IMR-90 (cell line): Measurements from ENCODE around the gene BUB1B. TPM values are rescaled to one million over a fixed set of nuclear protein-coding genes. Genes with fewer than 3 reads are reported as not detected.

Experiments
- ATAC-seq: fragments of 200-7000 bp; cut with Tn5 transposase; 2 replicates; pipeline ENCODE4 v1.9.1; 2020; ENCODE audit warnings: low read depth, mild to moderate bottlenecking, moderate library complexity
- BruUV-seq: library from RNA; stranded (reverse); fragments of 400-500 nt; replicated peaks from 2 replicates; lab custom pipeline; 2021; lab: Mats Ljungman, UMichigan
- CTCF ChIA-PET: fragments of 300-600 bp; formaldehyde crosslinking; extraction: SDS; loops from one replicate; lab custom pipeline; 2021; ENCODE audit warnings: antibody characterized with exemption; lab: Yijun Ruan, JAX
- POLR2A ChIA-PET: fragments of 300-600 bp; sonication (Branson Sonifier 250); formaldehyde crosslinking; loops from one replicate; lab custom pipeline; 2022; ENCODE audit warnings: antibody characterized with exemption; ENCODE audit not compliant: unreplicated experiment; lab: Charles Lee
- DNase-seq: peaks from one replicate; pipeline ENCODE4 v3.0.0; 2013
- H2AFZ ChIP-seq: replicated peaks from 2 replicates; pipeline ENCODE3; 2013; ENCODE audit warnings: low read length, mild to moderate bottlenecking; ENCODE audit not compliant: poor library complexity
- H2AK5ac ChIP-seq: 2 replicates; pipeline ENCODE4 v1.6.1; 2013; ENCODE audit warnings: low read depth, low read length, inconsistent platforms
- H2AK9ac ChIP-seq: replicated peaks from 2 replicates; pipeline ENCODE3; 2013; ENCODE audit warnings: mild to moderate bottlenecking, low read depth, low read length, moderate library complexity; ENCODE audit not compliant: poor library complexity
- H2BK120ac ChIP-seq: 2 replicates; pipeline ENCODE4 v1.6.1; 2013; ENCODE audit warnings: low read depth, low read length, inconsistent platforms
- H2BK15ac ChIP-seq: 3 replicates; pipeline ENCODE4 v1.6.1; 2013; ENCODE audit warnings: low read depth, low read length, inconsistent platforms
- H2BK20ac ChIP-seq: 2 replicates; pipeline ENCODE4 v1.6.1; 2013; ENCODE audit warnings: low read depth, mild to moderate bottlenecking, inconsistent platforms, low read length, moderate library complexity
- H2BK5ac ChIP-seq: 2 replicates; pipeline ENCODE4 v1.6.1; 2013; ENCODE audit warnings: mild to moderate bottlenecking, low read depth, low read length, inconsistent platforms; ENCODE audit not compliant: poor library complexity, severe bottlenecking
- H3K14ac ChIP-seq: replicated peaks from 2 replicates; pipeline ENCODE4 v1.6.1; 2013; ENCODE audit warnings: low read depth, low read length, inconsistent platforms
- H3K18ac ChIP-seq: 2 replicates; pipeline ENCODE4 v1.6.1; 2013; ENCODE audit warnings: low read depth, low read length, control low read depth
- H3K23ac ChIP-seq: 2 replicates; pipeline ENCODE4 v1.6.1; 2013; ENCODE audit warnings: low read depth, low read length, inconsistent platforms
- H3K27ac ChIP-seq: 2 replicates; pipeline ENCODE4 v1.5.1; 2013; ENCODE audit warnings: mild to moderate bottlenecking, control low read depth, low read length; ENCODE audit not compliant: insufficient read depth
- H3K27me3 ChIP-seq: 2 replicates; pipeline ENCODE4 v1.6.1; 2013; ENCODE audit warnings: low read length; ENCODE audit not compliant: control insufficient read depth, insufficient read depth
- H3K36me3 ChIP-seq: 2 replicates; pipeline ENCODE4 v1.6.1; 2013; ENCODE audit warnings: low read length, mixed read lengths; ENCODE audit not compliant: control insufficient read depth, insufficient read depth
- H3K4ac ChIP-seq: 2 replicates; pipeline ENCODE4 v1.6.1; 2013; ENCODE audit warnings: low read depth, low read length, inconsistent platforms
- H3K4me1 ChIP-seq: 2 replicates; pipeline ENCODE4 v1.6.1; 2013; ENCODE audit warnings: low read length, mixed read lengths; ENCODE audit not compliant: control insufficient read depth, insufficient read depth
- H3K4me2 ChIP-seq: 2 replicates; pipeline ENCODE4 v1.6.1; 2013; ENCODE audit warnings: low read depth, mild to moderate bottlenecking, control low read depth, low read length, moderate library complexity
- H3K4me3 ChIP-seq: 2 replicates; pipeline ENCODE4 v1.5.1; 2013; ENCODE audit warnings: low read depth, mild to moderate bottlenecking, control low read depth, low read length, moderate library complexity; ENCODE audit not compliant: insufficient read depth
- H3K56ac ChIP-seq: 2 replicates; pipeline ENCODE4 v1.6.1; 2013; ENCODE audit warnings: low read length, inconsistent platforms; ENCODE audit not compliant: insufficient read depth; ENCODE audit errors: extremely low read depth
- H3K79me1 ChIP-seq, 2 experiments: 2 replicates each; pipeline ENCODE4 v1.6.1; 2013; ENCODE audit warnings: low read length in 2 of 2, inconsistent platforms in 1 of 2, low read depth in 1 of 2
- H3K9ac ChIP-seq: 2 replicates; pipeline ENCODE4 v1.6.1; 2013; ENCODE audit warnings: low read depth, low read length, control low read depth
- H3K9me1 ChIP-seq: 2 replicates; pipeline ENCODE4 v1.6.1; 2013; ENCODE audit warnings: low read length, inconsistent platforms; ENCODE audit not compliant: insufficient read depth
- H3K9me3 ChIP-seq: 2 replicates; pipeline ENCODE4 v1.6.1; 2013; ENCODE audit warnings: low read length; ENCODE audit not compliant: control insufficient read depth, insufficient read depth
- H4K20me1 ChIP-seq: 2 replicates; pipeline ENCODE4 v1.6.1; 2013; ENCODE audit warnings: low read length, inconsistent platforms; ENCODE audit not compliant: insufficient read depth
- H4K5ac ChIP-seq: 2 replicates; pipeline ENCODE4 v1.6.1; 2013; ENCODE audit warnings: mild to moderate bottlenecking, low read depth, low read length, control low read depth
- H4K8ac ChIP-seq, 2 experiments: 2 replicates each; pipeline ENCODE4 v1.6.1; 2013; ENCODE audit warnings: low read depth in 2 of 2, low read length in 2 of 2, control low read depth in 1 of 2, inconsistent platforms in 1 of 2
- H4K91ac ChIP-seq: 2 replicates; pipeline ENCODE4 v1.6.1; 2013; ENCODE audit warnings: low read depth, low read length, inconsistent platforms; ENCODE audit not compliant: insufficient read depth
- RFX5 ChIP-seq: IDR thresholded peaks from 2 replicates; pipeline ENCODE4 v1.8.0; 2012; ENCODE audit warnings: low read depth, mild to moderate bottlenecking, low read length, moderate library complexity
- SMC3 ChIP-seq: fragments of 150-350 bp; IDR thresholded peaks from 2 replicates; pipeline ENCODE4 v1.6.1; 2016; ENCODE audit warnings: low read depth, mild to moderate bottlenecking, antibody characterized with exemption, low read length, moderate library complexity
- WGBS, 2 experiments: methylation state at CpG; one replicate each; pipeline versions ENCODE4 v1.1.5 to v1.1.7; 2013; ENCODE audit warnings: missing lambda C conversion rate in 2 of 2; ENCODE audit not compliant: insufficient read length in 1 of 2; ENCODE audit errors: extremely low coverage in 2 of 2; 5-methylcytosine and 5-hydroxymethylcytosine counted together
- dilution Hi-C: fragments of 300-500 bp; cut with HindIII; formaldehyde crosslinking; loops from one replicate; pipeline ENCODE4 v1.14.3; 2018; ENCODE audit warnings: low sequenced_read_pairs; ENCODE audit not compliant: unreplicated experiment
- in situ Hi-C: fragments of 300-500 bp; cut with MboI; formaldehyde crosslinking; loops from 3 replicates; pipeline ENCODE4 v1.14.3; 2019; ENCODE audit warnings: low sequenced_read_pairs, inconsistent platforms, mixed read lengths
- intact Hi-C: fragments of 100-400 bp; cut with micrococcal nuclease; formaldehyde crosslinking; loops from 2 replicates; pipeline ENCODE4 v1.10.0; 2022
- polyA plus RNA-seq, 3 experiments: library from polyadenylated mRNA; depleted of rRNA; stranded (reverse); fragments of >200 nt; gene quantifications; 2 replicates each; pipeline ENCODE4 v1.2.3, GENCODE V29; 2012; ENCODE audit warnings: low replicate concordance in 1 of 3
- total RNA-seq: library from RNA; depleted of rRNA; stranded (reverse); fragments of >200 nt; gene quantifications from 2 replicates; pipeline ENCODE4 v1.2.3, GENCODE V29; 2012

Gene BUB1B
- total and polyA plus RNA-seq, 2 of the 4 experiments (the other 2 are of a cell fraction) = 15.6 to 24.7 TPM

- peaks cover 2% of the 10 kb centered on the region; the same call in 1 of the 2 replicates for H3K4me1 ChIP-seq
- H3K27ac ChIP-seq = no peak overlapping the region
- H3K9me3 ChIP-seq = no peaks in the 10 kb centered on the region
- H4K91ac ChIP-seq = no peak overlapping the region
- no peaks in the 10 kb centered on the region for H3K36me3 ChIP-seq
- ATAC-seq = no peak
- H4K5ac ChIP-seq = no peak overlapping the region
- intact Hi-C loops = no loop called here
- 38% methylated on average over 25 of the region's 27 CpGs; no CpG with 5 or more reads in 1 of the 2 experiments for WGBS, 2 experiments
- POLR2A ChIA-PET = no interaction called here
- no peak overlapping the region for H2BK20ac ChIP-seq
- H3K4me3 ChIP-seq = no peak overlapping the region
- H2BK5ac ChIP-seq = no peak overlapping the region
- no peak overlapping the region for H3K9ac ChIP-seq
- H2AK9ac ChIP-seq = no peak overlapping the region
- no peak overlapping the region for H3K23ac ChIP-seq
- dilution Hi-C loops = no loop called here
- no peak overlapping the region for H2BK15ac ChIP-seq
- H3K27me3 ChIP-seq = peaks cover 56% of the 10 kb centered on the region
- no peak overlapping the region for H2BK120ac ChIP-seq
- no peak overlapping the region for H3K4me2 ChIP-seq
- in situ Hi-C loops = no loop called here
- H3K79me1 ChIP-seq = no peaks in the 10 kb centered on the region
- no peaks in the 10 kb centered on the region; the same call in 1 of the 2 replicates for H3K9me1 ChIP-seq
- H4K20me1 ChIP-seq = no peaks in the 10 kb centered on the region
- no peak overlapping the region for H3K4ac ChIP-seq
- no peak overlapping the region for H2AFZ ChIP-seq
- H3K18ac ChIP-seq = no peak overlapping the region
- no peak for DNase-seq
- no peak overlapping the region for H4K8ac ChIP-seq
- H2AK5ac ChIP-seq = no peak overlapping the region
- no TSS peak for BruUV-seq
- H3K56ac ChIP-seq = no peak overlapping the region
- CTCF ChIA-PET = no interaction called here
- H3K14ac ChIP-seq = no peak overlapping the region
- TF ChIP-seq RFX5 (no peak), SMC3 (no peak)
Measured at GRCh38 chr15:40252141-40252437, 91.2 kb downstream of the BUB1B start.
